ENCODE results near the gene ARSB.

DNA sequence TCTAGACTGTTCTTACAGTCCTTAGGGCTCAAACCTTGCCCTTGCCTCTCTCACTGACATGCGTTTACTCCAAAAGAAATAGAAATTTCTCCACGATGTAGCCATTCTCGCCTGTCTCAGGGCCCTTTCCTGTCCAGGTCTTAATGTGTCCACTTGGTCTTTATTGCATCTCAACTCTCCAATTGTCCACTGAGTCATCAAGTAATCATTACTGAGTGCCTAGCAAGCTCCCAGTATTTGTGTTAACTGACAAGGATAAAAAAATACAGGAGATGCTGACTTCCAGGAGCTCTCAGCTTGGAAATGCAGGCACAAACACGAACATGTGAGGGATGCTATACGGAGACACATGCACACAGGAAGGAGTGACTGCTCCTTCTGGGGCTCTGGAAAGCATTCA, 147.3 kb downstream of the ARSB start:
- TF ChIP-seq, protein P1, sequence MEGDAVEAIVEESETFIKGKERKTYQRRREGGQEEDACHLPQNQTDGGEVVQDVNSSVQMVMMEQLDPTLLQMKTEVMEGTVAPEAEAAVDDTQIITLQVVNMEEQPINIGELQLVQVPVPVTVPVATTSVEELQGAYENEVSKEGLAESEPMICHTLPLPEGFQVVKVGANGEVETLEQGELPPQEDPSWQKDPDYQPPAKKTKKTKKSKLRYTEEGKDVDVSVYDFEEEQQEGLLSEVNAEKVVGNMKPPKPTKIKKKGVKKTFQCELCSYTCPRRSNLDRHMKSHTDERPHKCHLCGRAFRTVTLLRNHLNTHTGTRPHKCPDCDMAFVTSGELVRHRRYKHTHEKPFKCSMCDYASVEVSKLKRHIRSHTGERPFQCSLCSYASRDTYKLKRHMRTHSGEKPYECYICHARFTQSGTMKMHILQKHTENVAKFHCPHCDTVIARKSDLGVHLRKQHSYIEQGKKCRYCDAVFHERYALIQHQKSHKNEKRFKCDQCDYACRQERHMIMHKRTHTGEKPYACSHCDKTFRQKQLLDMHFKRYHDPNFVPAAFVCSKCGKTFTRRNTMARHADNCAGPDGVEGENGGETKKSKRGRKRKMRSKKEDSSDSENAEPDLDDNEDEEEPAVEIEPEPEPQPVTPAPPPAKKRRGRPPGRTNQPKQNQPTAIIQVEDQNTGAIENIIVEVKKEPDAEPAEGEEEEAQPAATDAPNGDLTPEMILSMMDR (IDR thresholded peaks at IDR 0.05) = no peak
- no peak for TF ChIP-seq POLR2A (IDR thresholded peaks at IDR 0.05)
